Lung (tissue), 12 donors: ENCODE data around the gene SLC19A1. TPM values are rescaled to one million over a fixed set of nuclear protein-coding genes. Genes with fewer than 3 reads are reported as not detected.

Experiments used
- ATAC-seq: fragments of 200-7000 bp; cut with Tn5 transposase; one replicate; pipeline ENCODE4 v1.9.1; 2020; ENCODE audit warnings: moderate number of reproducible peaks; ENCODE audit not compliant: insufficient read depth, low FRiP score
- DNase-seq, 3 donors: peaks; one replicate each; pipeline ENCODE4 v3.0.0-alpha.2; 2013 to 2017
- H3K27ac ChIP-seq, 2 donors: one replicate each; pipeline ENCODE4 v1.5.1; 2013; ENCODE audit warnings: mild to moderate bottlenecking in 2 of 2, moderate library complexity in 2 of 2, control low read depth in 1 of 2, inconsistent platforms in 1 of 2, low read depth in 1 of 2, low read length in 1 of 2
- H3K27me3 ChIP-seq, 3 donors: one replicate each; pipeline ENCODE4 v1.5.1; 2013; ENCODE audit warnings: low read length in 2 of 3; ENCODE audit not compliant: control insufficient read depth in 3 of 3, insufficient read depth in 3 of 3
- H3K36me3 ChIP-seq, 4 donors: one replicate each; pipeline ENCODE4 v1.5.1; 2013; ENCODE audit warnings: low read length in 4 of 4, mild to moderate bottlenecking in 1 of 4, moderate library complexity in 1 of 4; ENCODE audit not compliant: control insufficient read depth in 4 of 4, insufficient read depth in 4 of 4
- H3K4me1 ChIP-seq, 5 donors: one replicate each; pipeline ENCODE4 v1.5.1; 2013; ENCODE audit warnings: low read length in 5 of 5, mild to moderate bottlenecking in 2 of 5, moderate library complexity in 1 of 5; ENCODE audit not compliant: control insufficient read depth in 5 of 5, insufficient read depth in 5 of 5
- H3K4me3 ChIP-seq: one replicate; pipeline ENCODE4 v1.5.1; 2013; ENCODE audit warnings: mild to moderate bottlenecking, control low read depth, moderate library complexity
- H3K9ac ChIP-seq, 2 donors: one replicate each; pipeline ENCODE4 v1.5.1; 2013; ENCODE audit warnings: low read length in 2 of 2, control low read depth in 1 of 2; ENCODE audit not compliant: insufficient read depth in 1 of 2
- H3K9me3 ChIP-seq, 4 donors: one replicate each; pipeline ENCODE4 v1.5.1; 2013; ENCODE audit warnings: low read length in 3 of 4, mild to moderate bottlenecking in 1 of 4, moderate library complexity in 1 of 4; ENCODE audit not compliant: control insufficient read depth in 4 of 4, insufficient read depth in 3 of 4
- CTCF ChIP-seq: IDR thresholded peaks from 2 replicates; pipeline ENCODE4 v1.5.1; 2012; ENCODE audit warnings: mild to moderate bottlenecking; ENCODE audit errors: control extremely low read depth, extremely low read depth
- whole genome bisulfite sequencing, 2 donors: extraction: QIAGEN DNeasy Blood & Tissue Kit; methylation state at CpG; one replicate each; pipeline ENCODE4 v1.1.7; 2013; 5-methylcytosine and 5-hydroxymethylcytosine counted together
- polyA plus RNA-seq, 2 donors: library from polyadenylated mRNA; stranded (reverse); fragments of 200-250 nt; gene quantifications; one replicate each; pipeline ENCODE4 v1.2.1, GENCODE V29; 2013
- total RNA-seq, 2 donors: library from RNA; depleted of rRNA in 1 of 2; stranded (reverse); fragments of >200 nt in 1 of 2; gene quantifications; one replicate each; pipeline ENCODE4 v1.2.1, GENCODE V29; 2014 to 2021
- donor health status: control.
- donor health status: control.
- donor health status: Bipolar disorder and iron deficiency.
- donor health status: healthy.
- donor health status: DM: yes; HTN: yes; CAD: no.

The SLC19A1 gene
- total and polyA plus RNA-seq, 4 donors: 23.8 to 42.0 (median 26.2) TPM

- TF ChIP-seq CTCF: no peak
- peak overlapping the region; percentile 31 for H3K4me3 ChIP-seq
- no peaks in the 10 kb centered on the region for H3K27me3 ChIP-seq
- H3K9ac ChIP-seq: no peak overlapping the region
- peaks cover 0 to 21% (median 11%) of the 10 kb centered on the region in 5 donors for H3K4me1 ChIP-seq
- ATAC-seq (no peak), DNase-seq (peak in 1 of 3 donors; percentile 20)
- H3K27ac ChIP-seq: peak overlapping the region in 1 of 2 donors; percentile 20
- H3K36me3 ChIP-seq: no peaks in the 10 kb centered on the region
- H3K9me3 ChIP-seq: no peaks in the 10 kb centered on the region
- 13 to 20% methylated on average over 47 to 55 of the region's 55 CpGs for WGBS, 2 donors
These were observed 579 bp upstream of the SLC19A1 start for GRCh38 chr21:45542667-45543370.

- peaks cover 0 to 3% (median 0%) of the 10 kb centered on the region in 4 donors for H3K36me3 ChIP-seq
- no peaks in the 10 kb centered on the region for H3K9me3 ChIP-seq
- 19 to 28% methylated on average over 28 to 50 of the region's 50 CpGs for WGBS, 2 donors
- H3K4me1 ChIP-seq: peaks cover 0 to 21% (median 6%) of the 10 kb centered on the region in 5 donors
- peak in 2 of 3 donors; percentile 32 to 59 for DNase-seq
- peak overlapping the region; percentile 13 for H3K4me3 ChIP-seq
- ATAC-seq: peak; percentile 53
- no peak for TF ChIP-seq CTCF
- peak overlapping the region in 1 of 2 donors; percentile 44 for H3K27ac ChIP-seq
- H3K27me3 ChIP-seq: no peaks in the 10 kb centered on the region
- H3K9ac ChIP-seq: no peak overlapping the region
These were observed 810 bp downstream of the SLC19A1 start for GRCh38 chr21:45541221-45542039.

GRCh38 chr21:45540601-45540970 lies 1.7 kb downstream of the SLC19A1 start:
- peaks cover 0 to 21% (median 6%) of the 10 kb centered on the region in 5 donors for H3K4me1 ChIP-seq
- H3K4me3 ChIP-seq: no peak overlapping the region
- no peak for ATAC-seq
- no peak overlapping the region for H3K27ac ChIP-seq
- H3K9me3 ChIP-seq: no peaks in the 10 kb centered on the region
- no peak for DNase-seq
- WGBS, 2 donors: 84 to 90% methylated on average over 10 of the region's 10 CpGs
- H3K36me3 ChIP-seq: peaks cover 0 to 3% (median 0%) of the 10 kb centered on the region in 4 donors
- TF ChIP-seq CTCF: no peak
- H3K27me3 ChIP-seq: no peaks in the 10 kb centered on the region
- no peak overlapping the region for H3K9ac ChIP-seq
